GM18498 (cell line): ENCODE data around the gene DAP3.
"Not testable (repeated sequence)": the region's sequence is repeated elsewhere in the genome, so short reads cannot be mapped to it uniquely, and the experiment has no call there.

Experiments used
- ATAC-seq: cut with Tn5 transposase; IDR thresholded peaks from one replicate; pipeline ENCODE4 v1.9.1; 2021; ENCODE audit warnings: mild to moderate bottlenecking, moderate library complexity; ENCODE audit not compliant: unreplicated experiment

The DAP3 gene

DNA sequence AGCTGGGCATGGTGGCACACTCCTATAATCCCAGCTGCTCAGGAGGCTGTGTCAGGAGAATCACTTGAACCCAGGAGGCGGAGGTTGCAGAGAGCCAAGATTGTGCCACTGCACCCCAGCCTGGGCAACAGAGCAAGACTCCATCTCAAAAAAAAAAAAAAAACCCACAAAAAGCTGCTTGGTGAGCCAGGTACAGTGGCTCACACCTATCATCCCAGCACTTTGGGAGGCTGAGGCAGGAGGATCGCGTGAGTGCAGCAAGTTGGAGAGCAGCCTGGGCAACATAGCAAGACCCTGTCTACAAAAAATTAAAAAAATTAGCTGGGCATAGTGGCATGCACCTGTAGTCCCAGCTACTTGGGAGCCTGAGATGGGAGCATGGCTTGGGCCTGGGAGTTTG lies 26.2 kb downstream of the DAP3 start:
- not testable (repeated sequence) for ATAC-seq

DNA sequence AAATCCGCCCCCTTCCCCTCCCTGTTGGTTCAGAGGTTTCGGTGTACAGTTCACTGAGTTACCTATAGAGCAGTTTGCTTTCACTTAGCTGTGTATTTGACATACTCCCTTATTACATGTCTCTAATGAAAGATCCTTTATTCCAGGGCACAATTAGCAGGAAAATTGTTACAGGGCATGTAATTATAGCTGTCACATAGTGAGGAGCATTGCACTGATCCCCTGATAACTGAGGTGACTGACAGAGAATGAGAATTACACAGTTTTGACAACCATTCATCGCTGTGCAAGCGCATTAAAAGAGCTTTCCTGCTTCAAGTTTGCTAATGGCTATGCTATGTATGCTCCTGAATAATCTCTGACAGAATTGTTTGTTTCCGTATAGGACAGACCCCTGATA lies 26.9 kb downstream of the DAP3 start:
- ATAC-seq, result no peak

DNA sequence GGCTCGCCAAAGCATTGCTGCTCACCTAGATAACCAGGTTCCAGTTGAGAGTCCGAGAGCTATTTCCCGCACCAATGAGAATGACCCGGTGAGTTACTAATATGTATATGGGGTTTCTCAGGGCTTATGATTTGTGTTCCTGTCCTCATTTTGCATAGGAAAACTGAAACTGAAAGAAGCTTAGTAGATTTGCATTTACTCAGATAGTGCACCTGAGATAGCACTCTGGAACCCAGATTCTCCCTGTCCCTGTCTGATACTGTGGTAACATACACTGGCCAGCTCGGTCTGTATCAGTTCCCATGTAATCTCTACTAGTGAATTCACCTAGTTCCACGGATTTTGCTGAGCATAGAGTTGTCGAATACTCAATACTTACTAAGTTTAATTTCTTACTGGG lies 28.1 kb downstream of the DAP3 start:
- ATAC-seq, result peak; percentile 73

DNA sequence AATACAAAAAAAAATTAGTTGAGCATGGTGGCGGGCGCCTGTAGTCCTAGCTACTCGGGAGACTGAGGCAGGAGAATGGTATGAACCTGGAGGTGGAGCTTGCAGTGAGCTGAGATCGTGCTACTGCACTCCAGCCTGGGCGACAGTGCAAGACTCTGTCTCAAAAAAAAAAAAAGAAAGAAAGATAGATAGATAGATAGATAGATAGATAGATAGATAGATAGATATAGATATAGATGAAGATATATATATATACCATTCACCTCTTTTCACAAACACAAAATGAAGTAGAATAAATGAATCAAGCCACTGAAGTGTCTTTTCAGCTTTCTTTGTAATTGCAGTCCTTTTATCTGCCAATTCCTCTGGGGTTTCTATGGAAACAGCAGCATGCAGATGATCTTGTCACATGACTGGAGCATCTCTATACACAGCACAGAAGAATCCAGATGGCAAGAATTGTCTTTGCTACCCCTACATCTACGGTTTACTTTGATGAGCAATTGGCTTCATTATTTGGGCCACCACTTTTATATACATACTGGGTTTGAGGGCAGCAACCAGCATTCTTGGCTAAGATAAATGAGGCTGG lies 29.7 kb downstream of the DAP3 start:
- ATAC-seq, result not testable (repeated sequence)

GRCh38 chr1:155719703-155720102 lies 30.8 kb downstream of the DAP3 start:
- ATAC-seq, result no peak

DNA sequence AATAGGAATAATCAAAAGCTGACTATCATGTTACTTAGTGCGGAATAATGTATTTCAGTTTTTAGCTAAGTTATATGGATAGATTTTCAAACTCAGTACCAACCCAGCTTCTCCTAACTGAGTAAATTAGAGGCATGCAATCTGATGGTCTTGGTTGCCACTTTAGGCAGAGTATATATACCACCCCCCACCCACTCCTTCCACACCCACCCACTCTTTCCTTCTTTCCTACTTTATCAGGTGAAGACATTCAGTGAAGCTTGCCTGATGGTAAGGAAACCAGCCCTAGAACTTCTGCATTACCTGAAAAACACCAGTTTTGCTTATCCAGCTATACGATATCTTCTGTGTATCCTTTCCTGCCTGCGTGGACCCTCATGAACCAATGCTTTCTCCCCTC lies 36.3 kb downstream of the DAP3 start:
- ATAC-seq, result no peak

DNA sequence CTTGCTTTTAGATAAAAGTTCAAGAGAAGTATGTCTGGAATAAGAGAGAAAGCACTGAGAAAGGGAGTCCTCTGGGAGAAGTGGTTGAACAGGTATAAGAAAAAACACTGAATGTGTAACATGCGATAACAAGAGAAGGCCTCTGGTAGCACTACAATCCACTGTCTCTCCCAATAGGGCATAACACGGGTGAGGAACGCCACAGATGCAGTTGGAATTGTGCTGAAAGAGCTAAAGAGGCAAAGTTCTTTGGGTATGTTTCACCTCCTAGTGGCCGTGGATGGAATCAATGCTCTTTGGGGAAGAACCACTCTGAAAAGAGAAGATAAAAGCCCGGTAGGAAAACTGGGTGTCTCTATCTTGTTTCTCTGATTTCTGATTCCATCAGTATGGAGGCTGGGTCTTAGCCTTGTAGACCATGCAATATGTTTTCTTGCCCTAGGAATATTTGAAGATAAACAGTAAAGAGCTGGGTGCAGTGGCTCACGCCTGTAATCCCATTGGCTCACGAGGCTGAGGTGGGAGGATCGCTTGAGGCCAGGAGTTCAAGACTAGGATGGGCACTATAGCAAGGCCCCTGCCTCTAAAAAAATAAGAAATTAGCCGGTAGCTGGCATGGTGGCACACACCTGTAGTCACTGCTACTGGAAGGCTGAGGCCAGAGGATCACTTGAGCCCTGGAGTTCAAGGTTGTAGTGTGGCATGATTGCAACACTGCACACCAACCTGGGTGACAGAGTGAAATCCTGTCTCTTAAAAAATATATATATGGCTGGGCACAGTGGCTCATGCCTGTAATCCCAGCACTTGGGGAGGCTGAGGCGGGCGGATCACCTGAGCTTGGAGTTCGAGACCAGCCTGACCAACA lies 40.4 kb downstream of the DAP3 start:
- ATAC-seq, result no peak

- ATAC-seq, result no peak
Measured at GRCh38 chr1:155740995-155741394, 52.1 kb downstream of the DAP3 start.

DNA sequence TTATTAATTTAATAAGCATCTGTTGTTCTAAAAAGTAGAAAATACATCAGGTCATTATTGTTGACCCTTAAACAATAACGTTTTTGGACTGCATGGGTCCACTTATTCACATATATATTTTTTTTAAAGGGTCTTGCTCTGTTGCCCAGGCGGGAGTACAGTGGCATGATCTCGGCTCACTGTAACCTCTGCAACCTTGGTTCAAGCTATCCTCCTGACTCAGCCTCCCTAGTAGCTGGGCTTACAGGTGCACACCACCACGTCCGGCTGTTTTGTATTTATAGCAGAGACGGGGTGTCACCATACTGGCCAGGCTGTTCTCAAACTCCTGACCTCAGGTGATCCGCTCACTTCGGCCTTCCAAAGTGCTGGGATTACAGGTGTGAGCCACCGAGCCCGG lies 53.0 kb downstream of the DAP3 start:
- ATAC-seq, result no peak

- ATAC-seq, result no peak
Measured at GRCh38 chr1:155744711-155745283, 55.9 kb downstream of the DAP3 start.

- ATAC-seq, result peak; percentile 92
Measured at GRCh38 chr1:155745284-155746228, 56.7 kb downstream of the DAP3 start.

GRCh38 chr1:155747586-155747985 lies 58.7 kb downstream of the DAP3 start:
- ATAC-seq, result not testable (repeated sequence)

DNA sequence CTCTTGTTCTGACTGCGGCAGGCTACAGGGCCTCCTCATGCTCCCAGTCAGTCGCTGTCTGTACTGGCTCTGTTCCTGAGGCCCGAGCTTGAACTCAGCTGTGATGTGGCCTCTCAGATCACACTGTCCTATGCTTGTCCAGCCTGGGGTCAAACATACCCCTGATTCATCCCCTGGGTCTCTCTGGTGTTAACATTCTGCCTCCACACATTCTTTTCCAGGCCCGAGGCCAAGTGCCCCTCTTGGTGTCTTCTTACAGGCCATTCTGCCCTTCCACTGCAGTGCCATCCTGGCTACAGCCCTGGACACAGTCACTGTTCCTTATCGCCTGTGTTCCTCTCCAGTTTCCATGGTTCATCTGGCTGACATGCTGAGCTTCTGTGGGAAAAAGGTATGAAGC lies 59.2 kb downstream of the DAP3 start:
- ATAC-seq, result not testable (repeated sequence)

DNA sequence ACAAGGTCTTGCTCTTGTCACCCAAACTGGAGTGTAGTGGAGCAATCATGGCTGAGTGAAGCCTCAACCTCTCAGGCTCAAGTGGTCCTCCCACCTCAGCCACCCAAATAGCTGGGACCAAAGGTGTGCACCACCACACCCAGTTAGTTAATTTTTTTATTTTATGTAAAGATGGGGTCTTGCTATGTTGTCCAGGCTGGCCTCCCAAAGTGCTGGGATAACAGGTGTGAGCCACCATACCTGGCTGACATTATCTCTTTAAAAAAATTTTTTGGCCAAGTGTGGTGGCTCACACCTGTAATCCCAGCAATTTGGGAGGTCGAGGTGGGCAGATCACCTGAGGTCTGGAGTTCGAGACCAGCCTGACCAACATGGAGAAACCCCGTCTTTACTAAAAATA lies 70.1 kb downstream of the DAP3 start:
- not testable (repeated sequence) for ATAC-seq

DNA sequence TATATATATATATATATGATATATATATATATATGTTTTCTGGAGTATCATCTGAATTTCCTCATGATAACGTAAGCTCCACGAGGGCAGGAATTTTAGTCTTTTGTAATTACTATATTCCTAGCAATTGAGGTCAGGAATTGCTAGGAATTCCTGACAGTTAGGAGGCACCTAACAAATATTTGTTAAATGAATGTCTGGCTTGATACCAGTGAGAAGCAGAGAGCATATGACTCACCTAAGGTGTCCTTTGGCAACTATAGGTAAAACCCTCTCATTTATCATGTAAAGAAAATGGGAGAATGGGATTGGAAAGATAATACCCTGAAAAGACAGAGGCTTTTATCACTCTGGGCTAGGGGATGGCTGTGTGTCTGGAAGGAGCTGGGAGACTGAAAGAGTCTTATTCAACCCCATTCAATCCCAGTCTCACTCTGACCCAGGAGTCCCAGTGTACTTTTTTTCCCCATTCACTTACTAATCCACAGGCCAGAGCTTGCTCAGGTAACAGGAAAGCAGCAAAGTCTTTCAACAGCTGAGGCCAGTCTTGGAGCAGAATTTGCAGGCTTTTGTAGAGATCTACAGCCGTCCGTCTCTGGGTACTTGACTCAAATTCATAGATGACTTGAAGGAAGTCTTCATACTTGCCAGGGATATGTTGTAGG lies 71.2 kb downstream of the DAP3 start:
- no peak for ATAC-seq

DNA sequence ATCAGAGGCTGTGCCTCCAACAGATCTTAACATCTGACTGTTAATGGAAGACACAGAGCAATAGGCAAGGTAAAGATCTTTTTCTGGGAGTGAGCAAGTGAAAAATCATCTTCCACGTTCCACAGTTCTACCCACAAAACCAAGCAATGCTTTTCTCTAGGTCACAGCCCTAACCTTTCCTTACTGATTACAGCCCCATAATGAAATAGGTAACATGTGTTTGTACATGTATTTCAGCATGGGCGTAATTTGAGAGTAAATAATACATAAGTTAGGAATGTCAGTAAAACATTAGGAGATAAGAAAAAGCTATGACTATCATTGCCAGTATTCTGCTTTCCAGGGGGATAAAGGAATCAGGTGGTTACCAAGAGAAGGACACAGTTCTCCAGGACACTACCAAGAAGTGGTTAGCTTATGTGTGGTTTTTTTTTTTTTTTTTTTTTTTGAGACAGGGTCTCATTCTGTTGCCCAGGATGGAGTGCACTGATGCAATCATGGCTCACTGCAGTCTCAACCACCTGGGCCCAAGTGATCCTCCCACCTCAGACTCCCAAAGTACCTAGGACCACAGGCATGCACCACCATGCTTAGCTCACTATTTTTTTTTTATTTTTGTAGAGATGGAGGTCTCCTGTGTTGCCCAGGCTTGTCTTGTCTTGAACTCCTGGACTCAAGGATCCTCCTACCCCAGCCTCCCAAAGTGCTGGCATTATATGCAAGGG lies 72.0 kb downstream of the DAP3 start:
- no peak for ATAC-seq

GRCh38 chr1:155761736-155762405 lies 73.0 kb downstream of the DAP3 start:
- no peak for ATAC-seq

DNA sequence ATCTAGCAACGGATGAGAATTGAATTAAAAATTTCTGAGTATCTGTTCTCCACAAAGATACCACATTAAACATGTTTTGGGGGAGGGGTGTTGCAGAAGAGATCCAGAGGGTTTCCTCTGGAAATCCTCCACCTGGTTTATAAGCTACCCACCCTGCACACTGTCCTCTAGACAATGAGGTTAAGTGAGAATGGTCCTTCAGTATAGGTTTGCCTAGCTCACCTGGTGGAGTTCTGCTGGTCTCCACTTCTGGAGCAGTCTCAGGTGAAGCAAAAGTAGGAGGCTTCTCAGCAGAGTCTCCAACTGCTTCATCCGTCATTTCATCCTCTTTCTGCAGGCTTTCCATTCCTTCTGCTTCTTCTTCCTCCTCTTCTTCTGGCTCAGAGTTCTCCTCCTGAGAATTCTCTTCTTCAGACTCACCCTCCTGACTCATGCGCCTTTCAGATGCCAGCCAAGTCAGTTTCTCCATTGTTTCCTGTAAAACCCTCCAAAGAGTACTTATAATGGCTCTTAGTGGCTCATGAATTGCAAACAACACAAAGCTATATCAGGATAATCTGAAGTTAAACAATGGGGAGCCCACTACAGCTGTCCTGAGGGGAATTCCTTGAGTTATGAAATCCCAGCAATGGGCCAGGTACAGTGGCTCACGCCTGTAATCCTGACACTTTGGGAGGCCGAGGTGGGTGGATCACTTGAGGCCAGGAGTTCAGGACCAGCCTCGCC lies 74.4 kb downstream of the DAP3 start:
- ATAC-seq, result not testable (repeated sequence)

- not testable (repeated sequence) for ATAC-seq
Measured at GRCh38 chr1:155763989-155764388, 75.1 kb downstream of the DAP3 start.
